GM13977 (cell line): ENCODE results near the gene PLOD2.

Experiments used
- DNase-seq: peaks from one replicate; pipeline ENCODE4 v3.0.0; 2012; ENCODE audit warnings: low spot score
- CTCF ChIP-seq: IDR thresholded peaks from 2 replicates; pipeline ENCODE4 v1.5.1; 2012; ENCODE audit warnings: mild to moderate bottlenecking, control low read depth; ENCODE audit not compliant: insufficient read depth; ENCODE audit errors: extremely low read depth, missing control alignments
- in situ Hi-C: fragments of 300-500 bp; cut with MboI; formaldehyde crosslinking; loops from one replicate; pipeline ENCODE4 v1.12.0; 2022; ENCODE audit warnings: low sequenced_read_pairs, low pct_unique_long_range_greater_than_20kb, mixed read lengths, inconsistent platforms; ENCODE audit not compliant: unreplicated experiment

Gene PLOD2

GRCh38 chr3:146164071-146164470, 3.1 kb upstream of the PLOD2 start:
- in situ Hi-C loops = no loop called here
- DNase-seq = no peak

DNA sequence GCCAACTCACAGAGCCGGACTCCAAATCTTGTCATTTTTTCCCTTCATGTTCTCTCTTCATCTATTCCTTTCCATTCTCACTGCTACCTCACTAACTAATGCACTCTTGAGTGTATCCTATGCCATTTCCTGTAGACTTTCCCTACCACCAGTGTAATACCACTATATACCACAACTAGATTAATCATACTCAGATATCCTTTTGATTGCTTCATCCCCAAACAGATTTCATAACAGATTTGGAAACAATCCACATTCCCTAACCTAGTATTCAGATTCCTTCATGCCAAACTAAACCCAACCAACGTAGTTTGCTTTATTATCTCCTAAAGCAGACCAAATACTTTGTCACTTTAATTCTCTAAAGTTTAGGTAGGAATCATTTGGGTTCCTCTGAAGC, 2.6 kb upstream of the PLOD2 start:
- no peak for DNase-seq
- TF ChIP-seq CTCF = no peak
- in situ Hi-C loops = no loop called here

More at GRCh38 chr3:146164071-146164470, 3.1 kb upstream of the PLOD2 start:
- TF ChIP-seq CTCF = no peak

- in situ Hi-C loops = no loop called here
- DNase-seq = no peak
- TF ChIP-seq CTCF = no peak
Measured at GRCh38 chr3:146162561-146162960, 1.6 kb upstream of the PLOD2 start.

- DNase-seq = no peak
- in situ Hi-C loops = no loop called here
- no peak for TF ChIP-seq CTCF
Measured at GRCh38 chr3:146161663-146162002, 649 bp upstream of the PLOD2 start.

- DNase-seq = peak; percentile 41
- in situ Hi-C loops = no loop called here
- no peak for TF ChIP-seq CTCF
Measured at GRCh38 chr3:146160321-146160963, 542 bp downstream of the PLOD2 start.

DNA sequence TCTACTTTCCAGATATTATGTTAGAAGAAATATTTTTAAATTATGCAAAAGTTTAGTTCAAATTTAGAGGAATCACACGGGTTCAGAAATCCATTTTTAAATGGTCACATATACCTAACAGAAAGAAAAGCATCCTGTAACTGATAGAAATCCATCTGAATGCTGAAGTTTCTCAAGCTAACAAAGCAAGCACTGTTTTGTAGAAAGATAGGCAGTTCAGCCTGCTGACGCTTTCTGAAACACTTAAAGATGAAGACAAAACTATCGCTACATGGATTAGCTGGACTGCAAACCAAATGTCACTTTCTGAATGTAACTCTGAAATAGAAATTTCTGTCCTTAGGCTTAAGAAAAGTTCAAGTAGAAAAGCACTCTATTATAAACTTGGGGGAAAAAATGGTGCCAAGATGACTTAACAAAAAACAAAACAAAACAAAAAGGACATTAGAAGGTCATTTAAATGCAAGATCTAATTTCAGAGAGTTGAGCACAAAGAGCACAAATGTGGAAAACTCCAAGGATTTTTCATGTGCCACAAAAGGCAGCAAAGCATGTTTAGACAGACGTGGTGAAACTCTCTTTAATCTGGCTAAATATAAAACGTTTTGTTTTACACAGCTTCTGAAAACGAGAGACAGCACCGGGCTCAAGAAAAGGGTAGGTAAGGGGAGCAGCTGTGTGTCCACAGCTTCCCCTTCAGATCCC, 1.2 kb downstream of the PLOD2 start:
- in situ Hi-C loops = no loop called here
- no peak for DNase-seq

More for the DNA sequence above, 1.2 kb downstream of the PLOD2 start:
- TF ChIP-seq CTCF = no peak
